ENCODE results near the gene HCAR3.

Gene HCAR3

DNA sequence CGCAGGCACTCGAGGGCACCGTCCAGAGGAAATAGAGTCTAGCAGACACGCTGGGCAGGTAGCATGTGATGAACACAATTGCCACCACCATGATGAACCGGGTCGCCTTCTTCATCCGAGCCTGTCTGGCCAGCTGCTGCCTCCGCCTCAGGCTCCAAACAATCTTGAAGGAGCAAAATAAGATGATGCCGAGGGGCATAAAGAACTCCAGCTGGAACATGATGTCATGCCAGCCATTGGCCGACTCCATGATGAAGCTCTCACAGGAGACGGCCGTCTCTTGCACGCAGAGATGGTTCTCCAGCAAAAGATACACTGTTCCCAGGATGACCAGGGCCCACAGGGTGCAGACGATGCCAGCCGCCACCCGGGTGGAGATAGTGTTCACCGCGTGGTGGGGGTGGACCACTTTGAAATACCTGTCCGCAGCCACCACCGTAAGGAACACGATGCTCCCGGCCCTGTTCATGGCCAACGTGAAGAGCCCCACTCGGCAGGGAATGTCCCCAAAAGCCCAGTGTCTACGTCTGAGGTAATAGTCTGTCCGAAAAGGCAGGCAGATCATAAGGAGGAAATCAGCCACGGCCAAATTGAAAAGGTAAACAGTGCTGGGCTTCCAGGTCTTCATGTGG lies 13.1 kb upstream of the HCAR3 start:
- Histone ChIP-seq H3K4me1 (ENCODE audit: control insufficient read depth, low read length) (peaks cover 52% of the 10 kb centered on the region), H3K9me2 (replicated peaks; ENCODE audit: control insufficient read depth, low read length) (no peaks in the 10 kb centered on the region), H4K20me1 (ENCODE audit: control insufficient read depth, insufficient read depth, low read depth, low read length) (no peaks in the 10 kb centered on the region), H3K79me2 (ENCODE audit: control insufficient read depth, low read length) (no peaks in the 10 kb centered on the region), H3K27me3 (ENCODE audit: control insufficient read depth, low read length) (no peaks in the 10 kb centered on the region), H3F3A (ENCODE audit: control insufficient read depth, insufficient read depth) (peaks cover 8% of the 10 kb centered on the region; the same call in 1 of the 2 replicates), H3K4me3 (ENCODE audit: low read length) (no peak overlapping the region), H3K36me3 (ENCODE audit: control insufficient read depth, low read length) (no peaks in the 10 kb centered on the region), H3K4me2 (ENCODE audit: low read length) (no peak overlapping the region), H3K9me3 (ENCODE audit: control insufficient read depth, insufficient read depth, low read length) (no peaks in the 10 kb centered on the region), H3K27ac (ENCODE audit: low read depth, low read length) (no peak overlapping the region)
- TF ChIP-seq EZH2phosphoT487 (IDR thresholded peaks at IDR 0.05; ENCODE audit: borderline replicate concordance, low read length) (no peak), CTCF (IDR thresholded peaks at IDR 0.05; ENCODE audit: low read depth, low read length, poor library complexity, severe bottlenecking) (no peak)

GRCh38 chr12:122726080-122726558 lies 9.5 kb upstream of the HCAR3 start:
- Histone ChIP-seq H3K4me3 (ENCODE audit: low read length) (peak overlapping the region; percentile 27), H3K4me2 (ENCODE audit: low read length) (peak overlapping the region; percentile 53)

GRCh38 chr12:122725452-122726079 lies 9.0 kb upstream of the HCAR3 start:
- peak overlapping the region; percentile 27 for H3K4me3 ChIP-seq (ENCODE audit: low read length)
- no peaks in the 10 kb centered on the region for H3K27me3 ChIP-seq (ENCODE audit: control insufficient read depth, low read length)
- H3K4me2 ChIP-seq (ENCODE audit: low read length) = peak overlapping the region; percentile 53
- TF ChIP-seq CTCF (IDR thresholded peaks at IDR 0.05; ENCODE audit: low read depth, low read length, poor library complexity, severe bottlenecking) (no peak), EZH2phosphoT487 (IDR thresholded peaks at IDR 0.05; ENCODE audit: borderline replicate concordance, low read length) (no peak)
- peaks cover 13% of the 10 kb centered on the region for H3F3A ChIP-seq (ENCODE audit: control insufficient read depth, insufficient read depth)
- peaks cover 61% of the 10 kb centered on the region for H3K4me1 ChIP-seq (ENCODE audit: control insufficient read depth, low read length)
- H3K79me2 ChIP-seq (ENCODE audit: control insufficient read depth, low read length) = no peaks in the 10 kb centered on the region
- no peaks in the 10 kb centered on the region for H4K20me1 ChIP-seq (ENCODE audit: control insufficient read depth, insufficient read depth, low read depth, low read length)
- H3K36me3 ChIP-seq (ENCODE audit: control insufficient read depth, low read length) = no peaks in the 10 kb centered on the region
- H3K27ac ChIP-seq (ENCODE audit: low read depth, low read length) = peak overlapping the region; percentile 61
- no peaks in the 10 kb centered on the region for H3K9me3 ChIP-seq (ENCODE audit: control insufficient read depth, insufficient read depth, low read length)
- no peaks in the 10 kb centered on the region for H3K9me2 ChIP-seq (replicated peaks; ENCODE audit: control insufficient read depth, low read length)

More at GRCh38 chr12:122726080-122726558, 9.5 kb upstream of the HCAR3 start:
- H3K9me2 ChIP-seq (replicated peaks; ENCODE audit: control insufficient read depth, low read length) = no peaks in the 10 kb centered on the region
- no peaks in the 10 kb centered on the region for H3K36me3 ChIP-seq (ENCODE audit: control insufficient read depth, low read length)
- no peaks in the 10 kb centered on the region for H3K27me3 ChIP-seq (ENCODE audit: control insufficient read depth, low read length)
- H3K79me2 ChIP-seq (ENCODE audit: control insufficient read depth, low read length) = no peaks in the 10 kb centered on the region
- H3K4me1 ChIP-seq (ENCODE audit: control insufficient read depth, low read length) = peaks cover 58% of the 10 kb centered on the region
- peak overlapping the region; percentile 61 for H3K27ac ChIP-seq (ENCODE audit: low read depth, low read length)
- H3K9me3 ChIP-seq (ENCODE audit: control insufficient read depth, insufficient read depth, low read length) = no peaks in the 10 kb centered on the region
- TF ChIP-seq EZH2phosphoT487 (IDR thresholded peaks at IDR 0.05; ENCODE audit: borderline replicate concordance, low read length) = no peak
- no peak for TF ChIP-seq CTCF (IDR thresholded peaks at IDR 0.05; ENCODE audit: low read depth, low read length, poor library complexity, severe bottlenecking)
- no peaks in the 10 kb centered on the region for H4K20me1 ChIP-seq (ENCODE audit: control insufficient read depth, insufficient read depth, low read depth, low read length)
- peaks cover 13% of the 10 kb centered on the region for H3F3A ChIP-seq (ENCODE audit: control insufficient read depth, insufficient read depth)

Data from DOHH2 (cell line).